ENCODE results near the gene FAM161B.
"Not testable (repeated sequence)": the region's sequence is repeated elsewhere in the genome, so short reads cannot be mapped to it uniquely, and the experiment has no call there.

The FAM161B gene, protein sequence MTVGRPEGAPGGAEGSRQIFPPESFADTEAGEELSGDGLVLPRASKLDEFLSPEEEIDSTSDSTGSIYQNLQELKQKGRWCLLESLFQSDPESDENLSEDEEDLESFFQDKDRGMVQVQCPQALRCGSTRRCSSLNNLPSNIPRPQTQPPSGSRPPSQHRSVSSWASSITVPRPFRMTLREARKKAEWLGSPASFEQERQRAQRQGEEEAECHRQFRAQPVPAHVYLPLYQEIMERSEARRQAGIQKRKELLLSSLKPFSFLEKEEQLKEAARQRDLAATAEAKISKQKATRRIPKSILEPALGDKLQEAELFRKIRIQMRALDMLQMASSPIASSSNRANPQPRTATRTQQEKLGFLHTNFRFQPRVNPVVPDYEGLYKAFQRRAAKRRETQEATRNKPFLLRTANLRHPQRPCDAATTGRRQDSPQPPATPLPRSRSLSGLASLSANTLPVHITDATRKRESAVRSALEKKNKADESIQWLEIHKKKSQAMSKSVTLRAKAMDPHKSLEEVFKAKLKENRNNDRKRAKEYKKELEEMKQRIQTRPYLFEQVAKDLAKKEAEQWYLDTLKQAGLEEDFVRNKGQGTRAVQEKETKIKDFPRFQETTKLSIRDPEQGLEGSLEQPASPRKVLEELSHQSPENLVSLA

DNA sequence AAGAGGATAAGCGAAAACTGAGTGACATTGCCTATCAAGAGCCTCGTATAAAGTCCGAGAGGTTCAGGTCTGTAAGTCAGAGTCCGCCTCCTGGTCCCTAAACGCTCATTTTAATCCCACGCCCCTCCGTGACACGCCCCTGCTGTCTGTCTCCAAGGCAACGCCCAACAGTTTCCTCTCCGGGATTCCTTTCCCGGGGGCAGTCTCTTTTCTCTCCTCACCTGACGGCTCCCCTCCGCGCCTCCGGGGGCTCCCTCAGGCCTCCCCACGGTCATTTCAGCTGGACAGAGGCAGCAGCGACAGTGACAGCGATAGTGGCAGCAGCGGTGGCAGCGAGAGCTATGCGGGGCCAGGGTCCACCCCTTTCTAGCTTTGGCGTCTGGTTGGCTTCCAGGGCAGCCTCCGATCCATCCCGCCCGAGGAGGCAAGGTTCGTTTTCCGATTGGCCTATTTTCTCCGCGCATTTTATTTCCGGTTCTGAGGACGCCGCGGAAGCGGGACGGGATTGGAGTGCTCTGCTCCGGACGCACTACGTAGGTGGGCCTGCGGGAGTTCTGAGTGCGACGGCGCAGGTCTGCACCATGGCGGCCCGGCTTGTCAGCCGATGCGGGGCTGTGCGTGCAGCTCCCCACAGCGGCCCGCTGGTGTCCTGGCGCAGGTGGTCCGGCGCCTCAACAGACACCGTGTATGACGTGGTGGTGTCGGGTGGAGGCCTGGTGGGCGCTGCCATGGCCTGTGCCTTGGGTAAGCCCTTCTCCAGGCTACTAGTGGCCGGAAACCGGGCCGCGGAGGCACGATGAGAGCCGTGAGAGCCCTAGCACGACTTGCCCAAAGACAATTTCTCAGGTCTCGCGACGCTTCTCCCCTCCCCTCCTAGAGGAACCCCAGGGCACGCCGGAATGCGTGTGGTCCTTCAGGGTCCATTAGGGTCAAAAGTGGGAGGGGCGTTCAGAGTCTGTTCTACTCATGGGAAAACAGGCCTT, at the start of gene FAM161B, which contains the start of gene COQ6:
Gene FAM161B, minus strand, starts transcription at position 343 of the 983 bp plus-strand sequence. Its CDS starts 68 bp downstream, at position 275.
Gene COQ6, plus strand, starts transcription at position 551 of the 983 bp plus-strand sequence. Its CDS starts 31 bp downstream, at position 582.
- peak; percentile 51 for DNase-seq

DNA sequence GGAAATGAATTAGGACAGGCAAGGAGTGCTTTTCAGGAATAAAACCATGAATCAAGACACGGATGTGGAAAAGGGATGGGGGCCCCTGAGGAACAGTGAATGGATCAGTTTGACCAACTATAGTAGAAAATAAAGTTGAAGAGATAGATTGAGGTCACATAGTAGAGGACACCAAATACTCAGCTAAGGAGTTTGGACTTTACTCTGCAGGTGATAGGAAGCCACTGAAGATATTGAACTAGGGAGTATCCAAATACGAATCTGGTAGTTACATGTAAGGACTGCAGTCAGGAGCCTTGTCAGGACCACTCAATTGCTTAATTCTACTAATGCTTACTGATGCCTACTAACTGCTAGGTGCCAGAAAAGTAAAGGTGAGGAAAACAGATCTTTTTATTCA, 48.8 kb upstream of the FAM161B start:
- DNase-seq: no peak

DNA sequence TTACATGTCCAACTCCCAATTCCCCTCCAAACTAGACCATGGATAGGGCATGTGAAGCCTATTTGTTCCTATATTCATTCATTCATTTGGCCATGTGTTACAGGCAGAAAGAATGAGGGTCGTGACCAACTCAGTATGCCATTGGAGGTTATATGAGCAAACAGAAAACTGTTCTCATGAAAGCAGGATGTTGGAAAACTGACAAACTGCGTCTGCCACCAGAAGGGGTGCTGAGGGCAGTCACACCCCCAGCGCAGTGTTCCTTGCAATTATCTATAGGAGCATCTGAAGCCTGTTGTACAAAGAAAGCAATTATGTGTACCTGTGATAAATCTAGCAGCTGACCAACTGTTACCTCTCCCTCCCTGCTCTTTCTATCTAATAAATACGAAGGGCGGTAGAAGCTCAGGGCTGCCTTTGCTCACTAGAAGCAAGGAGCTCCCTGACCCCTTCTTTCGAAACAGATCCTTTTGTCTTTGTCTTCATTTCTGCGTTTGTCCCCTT, 48.1 kb upstream of the FAM161B start:
- DNase-seq: no peak

DNA sequence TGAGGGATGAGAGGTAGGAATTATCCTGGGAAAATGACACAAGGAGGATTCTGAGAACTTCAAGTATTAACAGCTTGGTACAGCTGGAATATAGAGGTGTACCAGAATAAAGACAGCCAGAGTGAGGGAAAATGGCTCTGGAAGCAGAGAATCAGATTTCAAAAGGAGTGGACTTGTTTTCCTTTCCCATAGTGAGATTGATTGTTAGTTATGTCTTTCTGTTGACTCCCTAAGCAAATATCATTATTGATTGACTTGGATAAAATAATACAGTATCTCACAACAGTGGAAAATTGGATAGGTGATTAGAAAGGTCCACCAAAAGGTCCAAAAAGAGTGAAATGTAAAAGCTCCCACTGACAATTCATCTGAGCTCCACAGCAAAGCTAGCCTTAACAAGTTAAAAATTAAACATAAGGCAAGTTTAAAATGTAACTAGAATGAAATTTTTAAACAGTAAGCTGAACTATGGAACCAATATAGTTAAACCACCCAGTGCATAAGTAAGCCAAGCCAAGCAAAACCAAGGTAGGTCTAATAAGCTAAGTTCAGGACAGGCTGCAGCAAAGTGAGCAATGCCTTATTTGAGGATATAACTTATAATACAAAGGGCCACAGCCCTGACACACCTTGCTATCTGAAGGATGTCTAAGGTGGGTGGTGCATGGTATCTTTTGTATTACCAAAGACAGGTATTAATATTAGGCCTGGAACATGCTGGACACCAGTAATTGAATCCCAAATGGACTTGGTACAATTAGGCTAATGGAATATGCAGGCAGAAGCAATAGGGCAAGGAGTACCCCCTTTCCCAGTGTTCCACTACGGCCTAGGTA, 47.4 kb upstream of the FAM161B start:
- DNase-seq: no peak

DNA sequence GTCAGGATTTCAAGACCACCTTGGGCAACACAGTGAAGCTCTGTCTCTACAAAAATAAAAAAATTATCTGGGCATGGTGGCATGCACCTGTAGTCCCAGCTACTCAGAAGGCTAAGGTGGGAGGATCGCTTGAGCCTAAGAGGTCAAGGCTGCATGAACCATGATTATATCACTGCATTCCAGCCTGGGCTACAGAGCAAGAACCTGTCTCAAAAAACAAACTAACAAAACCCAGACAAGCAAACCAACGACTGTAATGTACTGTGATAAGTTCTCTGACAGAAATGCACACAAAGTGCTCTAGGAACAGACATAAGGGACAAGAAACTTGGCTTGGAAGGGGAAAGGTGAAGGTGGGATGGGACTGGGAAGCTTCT, 46.8 kb upstream of the FAM161B start:
- no peak for DNase-seq

DNA sequence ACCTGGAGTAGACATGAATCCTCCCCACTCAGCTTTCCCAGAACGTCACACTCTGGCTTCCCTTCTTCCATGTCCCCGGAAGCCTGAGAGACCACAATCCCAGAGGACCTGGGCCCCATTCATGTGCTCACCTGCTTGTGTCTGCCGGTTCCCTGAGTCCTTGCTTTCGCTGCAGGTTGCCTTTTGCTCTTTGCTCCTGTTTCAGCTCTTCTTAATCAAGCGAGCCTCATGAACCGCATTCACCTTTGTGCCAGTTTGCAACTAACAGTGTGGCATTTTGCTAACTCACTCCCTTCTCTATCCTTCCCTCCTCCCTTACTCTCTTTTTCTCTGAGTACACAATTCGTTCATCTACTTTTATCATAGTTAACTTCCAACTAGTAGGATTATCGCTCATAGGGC, 46.1 kb upstream of the FAM161B start:
- no peak for DNase-seq

DNA sequence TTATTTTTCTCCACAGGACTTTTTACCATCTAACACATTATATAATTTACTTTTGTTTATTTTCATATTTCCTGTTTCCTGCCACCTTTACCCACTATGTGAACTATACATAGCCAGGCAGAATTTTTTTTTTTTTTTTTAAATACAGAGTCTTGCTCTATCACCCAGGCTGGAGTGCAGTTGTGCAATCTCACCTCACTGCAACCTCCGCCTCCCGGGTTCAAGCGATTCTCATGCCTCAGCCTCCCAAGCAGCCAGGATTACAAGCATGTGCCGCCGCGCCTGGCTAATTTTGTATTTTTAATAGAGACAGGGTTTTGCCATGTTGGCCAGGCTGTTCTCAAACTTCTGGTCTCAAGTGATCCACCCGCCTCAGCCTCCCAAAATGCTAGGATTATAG, 45.0 kb upstream of the FAM161B start:
- not testable (repeated sequence) for DNase-seq

DNA sequence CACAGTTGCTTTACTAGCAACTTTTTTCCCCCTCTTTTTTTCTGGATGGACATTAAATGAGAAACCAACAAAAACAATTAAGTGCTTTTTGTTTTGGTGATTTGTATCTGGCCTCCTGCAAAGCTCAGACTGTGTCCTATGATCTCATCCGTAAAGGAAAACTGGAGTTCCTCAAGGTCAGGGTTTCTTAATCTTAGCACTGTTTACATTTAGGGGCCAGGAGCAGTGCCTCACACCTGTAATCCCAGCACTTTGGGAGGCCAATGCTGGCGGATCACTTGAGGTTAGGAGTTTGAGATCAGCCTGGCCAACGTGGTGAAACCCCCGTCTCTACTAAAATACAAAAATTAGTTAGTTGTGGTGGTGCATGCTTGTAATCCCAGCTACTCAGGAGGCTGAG, 41.2 kb upstream of the FAM161B start:
- no peak for DNase-seq

DNA sequence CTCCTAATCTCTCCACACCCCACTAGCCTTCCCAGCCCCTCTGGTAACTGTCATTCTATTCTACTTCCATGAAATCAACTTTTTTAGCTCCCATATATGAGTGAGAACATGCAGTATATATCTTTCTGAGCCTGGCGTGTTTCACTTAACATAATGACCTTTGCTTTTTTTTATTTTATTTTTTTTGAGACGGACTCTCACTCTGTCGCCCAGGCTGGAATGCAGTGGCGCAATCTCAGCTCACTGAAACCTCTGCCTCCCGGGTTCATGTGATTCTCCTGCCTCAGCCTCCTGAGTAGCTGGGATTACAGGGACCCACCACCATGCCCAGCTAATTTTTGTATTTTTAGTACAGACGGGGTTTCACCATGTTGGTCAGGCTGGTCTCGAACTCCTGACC, 38.8 kb upstream of the FAM161B start:
- DNase-seq: not testable (repeated sequence)

DNA sequence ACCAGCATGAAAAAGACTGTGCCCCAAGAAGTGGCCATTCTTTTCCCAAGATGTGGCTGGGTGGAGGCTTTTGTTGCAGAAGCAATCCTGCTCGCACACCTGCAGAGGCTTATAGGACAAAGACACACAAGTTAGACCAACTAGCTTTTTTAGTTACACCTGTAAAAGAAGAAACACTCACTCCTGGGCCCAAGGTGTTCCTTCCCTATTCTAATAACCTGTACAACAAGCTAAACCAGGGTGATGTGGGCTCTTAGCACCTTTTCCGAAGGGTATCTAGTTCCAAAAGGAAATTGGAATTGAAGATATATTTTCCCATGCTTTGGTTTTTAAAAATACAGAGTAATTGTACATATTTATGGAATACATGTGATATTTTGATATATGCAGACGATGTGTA, 38.2 kb upstream of the FAM161B start:
- no peak for DNase-seq

DNA sequence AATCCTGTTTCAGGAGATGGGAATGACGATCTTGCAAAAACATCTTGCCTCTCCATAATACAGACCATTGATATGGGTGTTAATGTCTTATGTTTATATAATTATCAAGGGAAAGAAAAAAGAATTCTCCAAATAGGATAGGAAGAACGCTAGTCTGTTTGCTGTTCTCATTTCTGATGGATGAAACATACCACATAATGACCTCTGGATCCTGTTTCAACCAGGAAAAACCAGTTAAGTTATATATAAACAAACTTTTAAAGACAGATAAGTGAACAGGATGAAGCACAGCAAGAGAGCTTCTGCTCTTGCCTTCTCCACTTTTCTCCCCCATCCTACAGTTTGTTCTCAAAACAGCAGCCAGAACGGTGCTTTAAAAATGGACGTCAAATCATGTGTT, 28.0 kb upstream of the FAM161B start:
- no peak for DNase-seq

DNA sequence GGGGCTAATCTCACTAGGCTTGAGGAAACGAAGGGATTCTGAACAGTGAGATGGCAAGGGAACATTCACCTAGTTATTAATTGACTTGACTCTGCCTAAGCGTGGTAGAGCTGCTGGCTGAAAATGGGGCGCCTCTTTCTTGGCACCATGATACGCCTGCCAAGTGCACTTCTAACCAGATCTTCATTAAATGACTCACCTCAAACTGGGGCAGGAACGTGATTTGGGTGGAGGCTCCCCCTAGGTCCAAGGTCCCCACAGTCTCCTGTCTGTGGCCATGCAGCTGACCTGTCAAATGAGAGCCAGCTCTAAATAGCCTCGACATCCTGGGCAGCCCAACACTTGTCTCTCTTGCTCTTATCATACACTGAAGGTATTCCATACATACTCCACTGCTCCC, 26.2 kb upstream of the FAM161B start:
- no peak for DNase-seq

DNA sequence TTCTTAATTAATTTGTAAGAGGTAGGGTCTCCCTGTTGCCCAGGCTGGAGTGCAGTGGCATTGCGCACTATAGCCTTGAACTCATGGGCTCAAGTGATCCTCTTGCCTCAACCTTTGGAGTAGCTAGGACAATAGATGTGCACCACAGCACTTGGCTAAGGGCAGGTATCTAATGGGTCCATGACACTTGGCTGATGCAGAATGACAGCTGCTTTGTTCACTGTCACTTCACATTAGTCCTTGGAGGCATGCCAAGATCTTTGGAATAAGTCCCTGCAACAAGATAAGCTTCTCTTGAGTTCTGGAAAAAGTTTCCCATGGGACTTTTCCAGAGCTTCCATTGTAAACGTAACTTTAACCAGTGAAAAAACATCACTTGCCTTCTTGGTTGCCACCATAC, 23.6 kb upstream of the FAM161B start:
- DNase-seq: no peak

DNA sequence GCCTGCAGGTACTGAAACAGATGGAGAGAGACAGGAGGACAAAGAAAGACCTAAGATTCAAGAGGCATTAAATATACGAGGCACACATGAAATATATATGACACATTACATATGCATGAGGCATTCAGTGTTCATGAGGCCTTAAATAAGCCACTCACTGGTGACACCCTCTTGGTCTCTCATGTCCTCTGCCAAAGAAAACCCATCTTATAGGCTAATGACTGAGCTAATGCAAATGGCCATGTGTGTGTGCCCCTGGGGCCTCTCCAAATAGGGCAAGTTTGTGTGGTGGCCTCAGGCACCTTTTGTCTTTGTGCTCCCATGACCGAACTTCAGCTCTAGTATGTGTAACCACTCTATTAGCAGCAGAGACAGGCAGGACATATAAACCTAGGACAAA, 19.0 kb upstream of the FAM161B start:
- DNase-seq: no peak

DNA sequence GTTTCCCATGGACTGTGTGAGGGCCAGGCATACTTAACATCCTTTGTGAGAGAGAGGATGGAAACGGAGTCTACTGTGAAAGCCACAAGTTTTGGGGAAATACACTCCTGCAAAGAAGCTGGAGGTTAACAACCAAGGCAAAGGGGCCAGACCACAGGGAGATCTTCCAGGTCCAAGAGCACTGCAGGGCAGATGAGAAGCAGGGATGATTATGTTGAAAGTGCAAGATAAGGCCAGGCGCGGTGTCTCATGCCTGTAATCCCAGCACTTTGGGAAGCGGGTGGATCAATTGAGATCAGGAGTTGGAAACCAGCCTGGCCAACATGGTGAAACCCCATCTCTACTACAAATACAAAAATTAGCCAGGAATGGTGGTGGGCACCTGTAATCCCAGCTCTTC, 15.3 kb upstream of the FAM161B start:
- DNase-seq: no peak

DNA sequence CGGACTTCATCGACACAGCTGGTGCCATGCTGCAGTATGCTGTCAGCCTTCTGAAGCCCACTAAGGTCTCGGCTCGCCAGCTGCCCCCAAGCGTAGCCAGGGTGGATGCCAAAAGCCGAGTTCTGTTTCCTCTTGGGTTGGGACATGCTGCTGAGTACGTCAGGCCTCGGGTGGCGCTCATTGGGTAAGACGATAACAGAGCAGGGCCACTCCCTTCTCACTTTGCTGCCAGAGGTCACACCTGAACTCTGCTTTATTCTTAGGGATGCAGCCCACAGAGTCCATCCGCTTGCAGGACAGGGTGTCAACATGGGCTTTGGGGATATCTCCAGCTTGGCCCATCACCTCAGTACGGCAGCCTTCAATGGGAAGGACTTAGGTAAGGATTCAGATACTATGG, 11.3 kb upstream of the FAM161B start:
- DNase-seq: no peak

DNA sequence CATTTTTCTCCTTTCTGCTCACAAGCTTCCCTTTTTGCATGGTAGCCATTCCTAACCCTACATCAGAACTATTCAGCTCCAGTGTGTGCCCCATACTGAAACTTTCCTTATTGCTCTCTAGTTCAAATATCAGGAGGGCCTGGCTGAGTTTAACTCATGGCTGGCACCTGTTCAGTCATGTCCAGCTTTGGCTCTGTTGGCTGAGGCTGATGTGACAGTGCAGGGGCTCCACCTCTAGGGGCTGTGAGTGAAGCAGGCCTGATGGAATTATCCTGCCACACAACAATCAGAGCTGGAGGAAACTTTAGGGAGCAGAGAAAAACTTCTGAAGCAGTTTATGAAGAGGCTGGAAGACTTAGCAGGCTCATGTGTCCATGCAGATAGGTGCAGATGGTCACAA, 8.7 kb upstream of the FAM161B start:
- no peak for DNase-seq

DNA sequence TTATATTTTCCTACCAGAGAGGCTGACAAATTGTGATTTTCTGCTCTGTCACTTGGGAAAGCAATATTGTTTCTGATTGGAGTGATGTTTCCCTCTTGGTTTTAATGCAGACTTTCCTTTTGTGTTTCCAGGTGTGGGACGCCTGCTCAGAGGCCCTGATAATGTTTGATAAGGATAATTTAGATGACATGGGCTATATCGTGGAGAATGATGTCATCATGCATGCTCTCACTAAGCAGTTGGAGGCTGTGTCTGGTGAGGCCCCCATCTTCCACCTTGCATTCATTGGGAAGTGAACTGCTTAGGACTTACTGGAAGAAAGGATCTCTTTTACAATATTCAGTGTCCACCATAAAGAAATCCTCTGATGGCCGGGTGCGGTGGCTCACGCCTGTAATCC, 5.8 kb upstream of the FAM161B start:
- no peak for DNase-seq

DNA sequence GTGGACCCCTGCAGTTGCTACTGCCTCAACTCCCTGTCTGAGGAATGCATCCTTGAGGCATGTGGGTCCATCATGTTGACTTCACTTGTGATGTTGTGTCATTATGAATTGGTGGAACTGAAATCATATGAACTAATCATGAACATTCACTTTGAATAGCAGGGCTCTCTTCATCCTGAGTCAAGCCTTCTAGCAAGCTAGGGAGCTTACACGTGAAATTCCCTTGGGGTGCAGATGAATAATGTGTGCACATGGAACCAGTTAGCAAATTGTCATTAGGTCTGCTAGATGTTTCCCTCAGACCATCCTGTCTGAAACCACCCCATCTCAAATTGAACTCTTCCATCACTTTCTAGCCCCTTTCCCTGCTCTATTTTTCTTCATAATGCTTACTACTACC, 3.8 kb upstream of the FAM161B start:
- DNase-seq: no peak

DNA sequence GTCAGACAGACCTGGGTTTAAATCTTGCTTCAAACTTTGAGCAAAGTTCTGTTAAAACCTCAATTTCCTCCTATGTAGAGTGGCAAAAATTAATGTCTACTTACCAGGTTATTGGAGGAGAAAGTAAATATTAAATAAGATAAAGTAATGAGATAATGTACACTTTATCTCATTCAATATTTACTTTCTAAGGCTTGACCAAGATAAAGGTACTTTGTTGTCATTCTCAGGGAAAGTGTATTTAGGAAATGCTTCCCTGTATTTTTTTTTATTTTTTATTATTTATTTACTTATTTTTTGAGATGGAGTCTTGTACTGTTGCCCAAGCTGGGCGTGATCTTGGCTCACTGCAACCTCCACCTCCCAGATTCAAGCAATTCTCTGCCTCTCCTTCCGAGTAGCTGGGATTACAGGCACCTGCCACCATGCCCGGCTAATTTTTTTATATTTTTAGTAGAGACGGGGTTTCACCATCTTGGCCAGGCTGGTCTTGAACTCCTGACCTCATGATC, 4.7 kb downstream of the FAM161B start:
- DNase-seq: no peak

DNA sequence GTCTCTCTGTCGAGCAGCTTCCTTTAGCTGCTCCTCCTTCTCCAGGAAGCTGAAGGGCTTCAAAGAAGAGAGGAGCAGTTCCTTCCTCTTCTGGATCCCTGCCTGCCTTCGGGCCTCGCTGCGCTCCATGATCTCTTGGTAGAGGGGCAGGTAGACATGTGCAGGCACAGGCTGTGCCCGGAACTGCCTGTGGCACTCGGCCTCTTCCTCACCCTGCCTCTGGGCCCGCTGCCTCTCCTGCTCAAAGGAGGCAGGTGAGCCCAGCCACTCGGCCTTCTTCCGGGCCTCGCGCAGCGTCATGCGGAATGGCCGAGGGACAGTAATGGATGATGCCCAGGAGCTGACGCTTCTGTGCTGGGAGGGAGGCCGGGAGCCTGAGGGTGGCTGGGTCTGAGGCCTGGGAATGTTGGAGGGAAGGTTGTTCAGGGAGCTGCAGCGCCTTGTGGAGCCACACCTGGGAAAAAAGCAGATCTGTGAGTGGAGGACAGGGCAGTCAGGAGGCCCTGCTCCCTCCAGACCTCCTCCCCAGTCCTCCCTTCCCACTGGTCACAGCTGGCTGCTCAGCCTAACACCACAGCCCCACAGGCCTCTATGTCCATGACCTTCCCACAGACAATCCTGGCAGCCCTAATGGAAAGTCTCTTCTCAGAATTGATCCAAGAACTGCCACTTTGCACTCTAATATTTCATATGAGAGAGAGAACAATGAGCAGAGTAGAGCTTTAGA, 5.3 kb downstream of the FAM161B start:
- no peak for DNase-seq

Data from cortex of kidney (tissue), 1 donor.